ENCODE data around the gene NT5C1B.

NT5C1B gene

DNA sequence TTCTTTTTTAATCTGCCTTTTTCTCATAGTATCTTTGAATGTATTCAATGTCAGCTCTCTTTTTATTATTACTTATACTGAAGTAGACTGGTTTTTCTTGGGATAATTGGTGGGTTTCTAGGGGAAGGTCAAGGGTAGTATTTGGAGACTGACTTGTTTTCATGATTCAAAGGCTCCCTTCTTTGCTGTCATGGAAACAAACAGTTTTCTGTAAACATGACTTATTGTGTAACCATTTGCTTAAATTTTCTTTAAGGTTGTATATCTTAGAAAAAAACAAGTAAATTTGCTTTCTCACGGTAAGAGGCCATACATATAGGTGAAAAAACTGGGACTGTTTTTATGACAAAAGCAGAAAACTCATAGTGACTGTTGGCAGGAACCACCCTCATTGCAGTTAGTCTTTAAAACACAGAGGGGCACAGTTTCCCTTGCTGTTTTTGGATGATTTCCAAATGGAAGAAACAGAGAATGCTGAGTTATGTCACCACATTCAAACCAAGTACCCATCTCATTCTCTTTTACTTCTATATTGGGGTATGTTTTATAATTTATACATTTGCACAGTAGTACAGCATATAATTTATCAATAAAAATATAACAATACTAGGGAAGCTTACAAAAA lies 23.1 kb downstream of the NT5C1B start:
- Histone ChIP-seq H3K4me3 (ENCODE audit: low read length) (no peak overlapping the region), H3K9ac (ENCODE audit: low read depth, low read length) (no peak overlapping the region), H3K9me3 (ENCODE audit: insufficient read depth, low read depth, low read length) (no peaks in the 10 kb centered on the region), H3K27ac (ENCODE audit: low read length) (no peak overlapping the region), H3K4me1 (ENCODE audit: insufficient read depth, low read length) (peaks cover 4% of the 10 kb centered on the region; the same call in 1 of the 2 replicates), H3K36me3 (ENCODE audit: insufficient read depth, low read depth, low read length) (no peaks in the 10 kb centered on the region), H3K27me3 (ENCODE audit: insufficient read depth, low read length) (no peaks in the 10 kb centered on the region)

DNA sequence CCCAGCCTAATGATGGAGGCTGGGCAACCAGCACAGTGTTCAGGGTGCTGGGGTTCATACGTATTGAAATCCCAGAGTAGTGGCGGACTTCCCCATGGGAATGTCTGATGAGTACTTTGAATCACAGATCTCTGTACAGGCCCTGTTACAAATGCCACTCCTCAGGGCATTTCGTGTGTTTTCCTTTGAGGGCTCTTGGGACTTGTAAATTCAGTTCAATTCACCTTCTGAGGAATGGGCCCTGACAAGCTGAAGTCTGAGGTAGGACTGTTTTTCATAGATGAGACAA lies 28.6 kb downstream of the NT5C1B start:
- Histone ChIP-seq H3K4me3 (ENCODE audit: low read length) (peak overlapping the region; percentile 93), H3K9ac (ENCODE audit: low read depth, low read length) (peak overlapping the region; percentile 69; the same call in 1 of the 2 replicates), H3K9me3 (ENCODE audit: insufficient read depth, low read depth, low read length) (no peaks in the 10 kb centered on the region), H3K27me3 (ENCODE audit: insufficient read depth, low read length) (no peaks in the 10 kb centered on the region), H3K27ac (ENCODE audit: low read length) (peak overlapping the region; percentile 13), H3K36me3 (ENCODE audit: insufficient read depth, low read depth, low read length) (peaks cover under 1% of the 10 kb centered on the region; the same call in 1 of the 2 replicates), H3K4me1 (ENCODE audit: insufficient read depth, low read length) (peaks cover 17% of the 10 kb centered on the region; the same call in 1 of the 2 replicates)

DNA sequence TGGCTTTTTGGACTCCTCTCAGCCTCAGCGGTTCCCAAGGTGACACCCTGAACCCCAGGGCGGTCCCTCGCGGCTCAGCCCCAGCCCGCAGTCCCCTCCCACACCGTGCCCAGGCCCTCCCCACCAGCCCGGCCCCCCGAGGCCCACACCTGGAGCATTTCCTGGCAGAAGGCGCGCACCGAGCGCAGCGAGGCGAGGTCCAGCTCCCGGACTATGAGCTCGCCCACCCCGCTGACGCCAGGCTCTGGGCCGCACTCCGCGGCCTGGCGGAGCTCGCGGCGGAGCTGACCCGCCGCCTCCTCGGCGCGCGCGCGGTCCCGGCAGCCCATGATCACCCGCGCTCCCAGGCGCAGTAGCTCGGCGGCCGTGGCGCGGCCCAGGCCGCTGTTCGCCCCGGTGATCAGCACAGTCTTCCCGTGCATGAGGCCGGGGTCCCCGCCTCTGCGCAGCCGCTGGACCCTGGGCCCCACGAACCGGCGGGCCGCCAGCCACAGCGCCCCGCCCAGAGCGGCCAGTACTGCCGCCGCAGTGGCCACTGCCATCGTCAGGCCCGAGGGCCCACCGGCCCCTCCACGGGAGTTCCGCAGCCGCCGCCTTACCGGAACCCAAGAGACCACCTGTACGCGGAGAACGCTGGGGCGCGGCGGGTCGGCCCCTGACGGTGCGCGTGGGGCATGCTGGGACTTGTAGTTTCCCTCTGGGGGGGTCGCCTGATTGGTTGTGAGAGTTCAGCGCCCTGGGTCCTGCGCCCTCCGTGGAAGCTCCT lies 29.2 kb downstream of the NT5C1B start, which contains the start of gene RDH14:
RDH14 (minus strand) TSS at position 623 of the 766 bp plus-strand sequence; CDS start at position 542, 81 bp downstream.
- H3K4me1 ChIP-seq (ENCODE audit: insufficient read depth, low read length), result peaks cover 17% of the 10 kb centered on the region; the same call in 1 of the 2 replicates
- peak within 1 kb of the TSS; percentile 13 for H3K27ac ChIP-seq (ENCODE audit: low read length)
- H3K9ac ChIP-seq (ENCODE audit: low read depth, low read length), result peak within 1 kb of the TSS; percentile 69
- peak within 1 kb of the TSS; percentile 93 for H3K4me3 ChIP-seq (ENCODE audit: low read length)
- H3K36me3 ChIP-seq (ENCODE audit: insufficient read depth, low read depth, low read length), result peaks cover 6% of the 10 kb centered on the region
- no peaks in the 10 kb centered on the region for H3K27me3 ChIP-seq (ENCODE audit: insufficient read depth, low read length)
- H3K9me3 ChIP-seq (ENCODE audit: insufficient read depth, low read depth, low read length), result no peaks in the 10 kb centered on the region

DNA sequence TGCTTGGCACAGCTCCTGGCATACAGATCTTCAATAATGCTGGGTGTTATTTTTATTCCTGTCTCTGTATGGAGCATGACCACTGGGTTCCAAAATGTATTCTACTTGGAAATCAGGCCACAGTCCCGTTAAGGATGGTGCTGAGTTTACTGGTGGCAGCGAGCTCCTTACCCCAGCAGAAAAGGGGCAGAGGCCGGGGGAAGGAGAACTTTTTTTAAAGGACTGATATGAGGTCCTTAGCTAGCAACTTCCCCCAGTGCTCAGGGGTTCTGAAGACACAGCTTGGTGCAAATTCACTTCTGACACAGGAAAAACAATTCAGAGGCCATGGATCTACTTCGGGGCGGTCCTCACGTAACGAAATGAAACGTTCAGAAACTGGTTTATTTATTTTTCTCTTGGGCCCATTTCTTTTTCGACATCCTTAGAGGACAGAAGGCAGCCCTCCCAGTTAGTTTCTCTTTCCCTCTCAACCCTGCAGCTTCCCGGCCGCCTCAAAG lies 29.8 kb downstream of the NT5C1B start:
- H3K4me1 ChIP-seq (ENCODE audit: insufficient read depth, low read length), result peaks cover 17% of the 10 kb centered on the region; the same call in 1 of the 2 replicates
- H3K4me3 ChIP-seq (ENCODE audit: low read length), result peak overlapping the region; percentile 93
- peak overlapping the region; percentile 69 for H3K9ac ChIP-seq (ENCODE audit: low read depth, low read length)
- H3K36me3 ChIP-seq (ENCODE audit: insufficient read depth, low read depth, low read length), result peaks cover 11% of the 10 kb centered on the region
- no peaks in the 10 kb centered on the region for H3K27me3 ChIP-seq (ENCODE audit: insufficient read depth, low read length)
- H3K27ac ChIP-seq (ENCODE audit: low read length), result no peak overlapping the region
- H3K9me3 ChIP-seq (ENCODE audit: insufficient read depth, low read depth, low read length), result no peaks in the 10 kb centered on the region

DNA sequence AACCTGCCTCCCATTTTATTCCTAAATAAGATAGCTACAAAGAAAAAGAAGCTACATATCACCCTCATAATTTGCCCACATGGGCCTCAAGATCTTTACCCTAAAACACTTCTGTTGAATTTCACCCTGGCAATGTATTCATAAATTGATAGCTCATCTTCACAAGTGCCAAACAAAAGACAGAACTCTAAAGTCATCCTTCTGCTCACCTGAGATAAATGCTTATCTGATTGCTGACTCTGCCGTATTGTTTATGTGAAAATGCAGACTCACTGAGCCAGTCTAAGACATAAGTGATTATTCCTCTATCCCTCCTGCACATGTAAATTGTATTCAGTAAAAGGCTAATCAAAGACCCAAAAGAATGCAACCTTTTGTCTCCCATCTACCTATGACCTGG lies 30.9 kb downstream of the NT5C1B start:
- Histone ChIP-seq H3K4me3 (ENCODE audit: low read length) (peak overlapping the region; percentile 93), H3K9ac (ENCODE audit: low read depth, low read length) (peak overlapping the region; percentile 69; the same call in 1 of the 2 replicates), H3K27me3 (ENCODE audit: insufficient read depth, low read length) (no peaks in the 10 kb centered on the region), H3K4me1 (ENCODE audit: insufficient read depth, low read length) (peaks cover 17% of the 10 kb centered on the region; the same call in 1 of the 2 replicates), H3K27ac (ENCODE audit: low read length) (peak overlapping the region; percentile 63), H3K9me3 (ENCODE audit: insufficient read depth, low read depth, low read length) (no peaks in the 10 kb centered on the region), H3K36me3 (ENCODE audit: insufficient read depth, low read depth, low read length) (peaks cover 14% of the 10 kb centered on the region)

DNA sequence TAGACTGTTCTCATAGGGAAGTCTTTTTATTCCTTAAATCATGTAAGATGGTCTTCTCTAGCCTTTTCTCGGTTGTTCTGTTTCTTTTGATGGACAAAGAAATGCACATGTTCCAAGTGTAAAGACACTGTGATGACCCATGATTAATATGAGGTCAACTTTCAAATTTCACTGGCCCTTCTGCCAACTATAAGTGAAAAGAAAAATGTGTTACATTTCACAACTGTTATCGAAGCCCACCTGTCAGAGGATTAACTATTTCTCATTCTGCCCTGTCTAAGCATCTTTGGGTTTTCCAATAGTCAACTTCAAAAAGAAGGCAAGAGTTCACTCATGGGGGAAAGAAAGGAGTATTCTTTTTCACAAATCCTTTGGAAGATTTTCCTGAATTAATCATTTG lies 32.2 kb downstream of the NT5C1B start:
- Histone ChIP-seq H3K9ac (ENCODE audit: low read depth, low read length) (no peak overlapping the region), H3K9me3 (ENCODE audit: insufficient read depth, low read depth, low read length) (no peaks in the 10 kb centered on the region), H3K27ac (ENCODE audit: low read length) (no peak overlapping the region), H3K36me3 (ENCODE audit: insufficient read depth, low read depth, low read length) (peaks cover 14% of the 10 kb centered on the region), H3K4me3 (ENCODE audit: low read length) (no peak overlapping the region), H3K4me1 (ENCODE audit: insufficient read depth, low read length) (peaks cover 17% of the 10 kb centered on the region; the same call in 1 of the 2 replicates), H3K27me3 (ENCODE audit: insufficient read depth, low read length) (no peaks in the 10 kb centered on the region)

DNA sequence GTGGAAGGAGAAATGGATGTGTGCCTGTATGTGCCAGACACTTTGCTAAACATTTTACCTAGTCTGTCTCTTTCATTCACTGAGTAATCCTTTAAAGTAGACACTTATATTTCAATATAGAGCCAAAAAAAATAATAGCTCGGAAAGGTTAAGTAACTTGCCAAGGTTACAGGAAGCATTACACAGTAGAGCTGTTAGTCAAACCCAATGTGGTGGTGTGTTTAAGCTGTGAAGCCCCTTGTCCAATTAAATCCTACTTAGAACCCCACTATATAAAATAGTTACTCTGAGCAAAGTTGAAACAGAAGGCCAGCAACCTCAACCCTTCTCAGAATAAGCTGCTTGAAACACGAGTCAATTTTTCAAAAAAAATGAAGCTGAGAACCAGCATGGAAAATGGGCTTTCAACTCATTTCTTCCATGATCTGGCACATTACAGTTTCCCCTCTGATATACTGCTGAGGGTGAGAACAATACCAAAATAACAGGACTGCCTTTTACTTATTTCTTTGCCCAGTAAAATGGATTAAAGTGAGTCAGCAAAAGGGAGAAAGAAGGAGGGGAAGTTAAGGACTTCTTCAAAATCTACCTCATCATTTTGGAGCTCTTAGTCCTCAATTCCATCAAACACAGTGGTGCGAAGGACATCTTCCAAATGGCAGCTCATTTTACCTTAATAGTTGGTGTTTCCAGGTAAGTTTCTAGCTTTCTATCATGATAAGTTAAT lies 36.9 kb downstream of the NT5C1B start:
- peaks cover 14% of the 10 kb centered on the region for H3K36me3 ChIP-seq (ENCODE audit: insufficient read depth, low read depth, low read length)
- no peaks in the 10 kb centered on the region for H3K9me3 ChIP-seq (ENCODE audit: insufficient read depth, low read depth, low read length)
- 0 out of 2 replicates have a peak, but pooled peaks cover under 1% of the 10 kb centered on the region for H3K4me1 ChIP-seq (ENCODE audit: insufficient read depth, low read length)
- H3K9ac ChIP-seq (ENCODE audit: low read depth, low read length), result no peak overlapping the region
- no peaks in the 10 kb centered on the region for H3K27me3 ChIP-seq (ENCODE audit: insufficient read depth, low read length)
- H3K4me3 ChIP-seq (ENCODE audit: low read length), result no peak overlapping the region
- H3K27ac ChIP-seq (ENCODE audit: low read length), result no peak overlapping the region

DNA sequence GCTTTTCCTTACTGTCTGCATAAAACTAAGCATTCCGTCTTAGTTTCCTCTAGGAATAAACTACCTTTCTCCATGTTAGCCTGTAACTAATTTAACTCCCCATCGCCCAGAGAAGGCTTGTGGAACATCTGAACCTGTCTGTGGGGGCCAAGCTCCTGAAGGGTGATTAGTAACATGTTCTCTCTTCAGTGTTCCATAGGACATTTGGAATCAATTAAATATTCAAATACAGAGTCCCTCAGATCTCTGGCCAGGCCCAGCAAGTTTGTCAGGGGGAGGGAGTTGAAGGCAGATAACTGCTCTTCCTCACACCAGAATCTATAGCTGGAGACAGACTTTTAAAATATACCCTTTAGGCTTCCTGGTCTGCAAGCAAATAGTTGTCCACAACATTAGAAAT lies 37.7 kb downstream of the NT5C1B start:
- Histone ChIP-seq H3K4me3 (ENCODE audit: low read length) (no peak overlapping the region), H3K9me3 (ENCODE audit: insufficient read depth, low read depth, low read length) (no peaks in the 10 kb centered on the region), H3K27me3 (ENCODE audit: insufficient read depth, low read length) (no peaks in the 10 kb centered on the region), H3K27ac (ENCODE audit: low read length) (no peak overlapping the region), H3K36me3 (ENCODE audit: insufficient read depth, low read depth, low read length) (peaks cover 14% of the 10 kb centered on the region), H3K4me1 (ENCODE audit: insufficient read depth, low read length) (peaks cover 5% of the 10 kb centered on the region; the same call in 1 of the 2 replicates), H3K9ac (ENCODE audit: low read depth, low read length) (no peak overlapping the region)

DNA sequence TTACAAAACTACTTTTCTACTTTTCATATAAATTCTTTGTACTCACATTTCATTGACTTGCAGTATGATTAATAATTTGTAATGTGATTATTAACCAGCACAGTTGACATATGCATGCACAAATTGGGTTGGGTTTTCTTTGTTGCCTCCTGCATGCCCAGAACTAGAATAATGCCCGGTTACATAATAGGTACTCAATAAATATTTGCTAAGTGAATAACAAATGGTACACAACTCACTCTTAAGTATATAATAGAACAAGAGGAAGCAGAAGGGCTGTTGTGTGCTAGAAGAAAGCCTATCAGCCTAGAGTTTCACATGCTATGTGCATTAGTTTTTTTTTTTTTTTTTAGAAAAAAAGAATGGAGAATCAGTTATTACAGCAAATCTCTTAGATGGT lies 38.2 kb downstream of the NT5C1B start:
- H3K27me3 ChIP-seq (ENCODE audit: insufficient read depth, low read length), result no peaks in the 10 kb centered on the region
- H3K36me3 ChIP-seq (ENCODE audit: insufficient read depth, low read depth, low read length), result peaks cover 14% of the 10 kb centered on the region
- H3K4me1 ChIP-seq (ENCODE audit: insufficient read depth, low read length), result peaks cover 8% of the 10 kb centered on the region; the same call in 1 of the 2 replicates
- H3K9me3 ChIP-seq (ENCODE audit: insufficient read depth, low read depth, low read length), result no peaks in the 10 kb centered on the region
- no peak overlapping the region for H3K4me3 ChIP-seq (ENCODE audit: low read length)
- H3K27ac ChIP-seq (ENCODE audit: low read length), result no peak overlapping the region
- no peak overlapping the region for H3K9ac ChIP-seq (ENCODE audit: low read depth, low read length)

DNA sequence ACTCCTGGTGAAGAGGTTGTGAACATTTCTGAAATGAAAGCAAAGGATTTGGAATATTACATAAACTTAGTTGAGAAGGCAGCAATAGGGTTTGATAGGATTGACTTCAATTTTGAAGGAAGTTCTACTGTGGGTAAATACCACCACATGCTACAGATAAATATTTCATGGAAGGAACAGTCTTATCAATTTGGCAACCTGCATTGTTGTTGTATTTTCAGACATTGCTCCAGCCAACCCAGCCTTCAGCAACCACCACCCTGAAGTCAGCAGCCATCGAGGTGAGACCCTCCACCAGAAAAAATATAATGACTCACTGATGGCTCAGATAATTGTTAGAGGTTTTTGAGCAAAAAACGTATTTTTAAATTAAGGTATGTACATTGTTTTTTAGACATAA lies 38.9 kb downstream of the NT5C1B start:
- peaks cover 8% of the 10 kb centered on the region; the same call in 1 of the 2 replicates for H3K4me1 ChIP-seq (ENCODE audit: insufficient read depth, low read length)
- H3K4me3 ChIP-seq (ENCODE audit: low read length), result no peak overlapping the region
- H3K36me3 ChIP-seq (ENCODE audit: insufficient read depth, low read depth, low read length), result peaks cover 11% of the 10 kb centered on the region
- H3K27ac ChIP-seq (ENCODE audit: low read length), result no peak overlapping the region
- no peaks in the 10 kb centered on the region for H3K27me3 ChIP-seq (ENCODE audit: insufficient read depth, low read length)
- no peaks in the 10 kb centered on the region for H3K9me3 ChIP-seq (ENCODE audit: insufficient read depth, low read depth, low read length)
- no peak overlapping the region for H3K9ac ChIP-seq (ENCODE audit: low read depth, low read length)

DNA sequence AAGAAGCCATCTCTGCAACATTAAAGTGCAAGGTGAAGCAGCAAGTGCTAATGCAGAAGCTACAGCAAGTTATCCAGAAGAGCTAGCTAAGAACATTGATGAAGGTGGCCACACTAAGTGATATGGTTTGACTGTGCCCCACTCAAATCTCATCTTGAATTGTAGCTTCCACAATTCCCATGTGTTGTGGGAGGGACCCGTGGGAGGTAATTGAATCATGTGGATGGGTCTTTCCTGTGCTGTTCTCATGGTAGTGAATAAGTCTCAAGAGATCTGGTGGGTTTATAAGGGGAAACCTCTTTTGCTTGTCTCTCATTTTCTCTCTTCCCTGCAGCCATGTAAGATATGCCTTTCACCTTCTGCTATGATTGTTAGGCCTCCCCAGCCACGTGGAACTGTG lies 40.3 kb downstream of the NT5C1B start:
- no peak overlapping the region for H3K4me3 ChIP-seq (ENCODE audit: low read length)
- H3K4me1 ChIP-seq (ENCODE audit: insufficient read depth, low read length), result peaks cover 8% of the 10 kb centered on the region; the same call in 1 of the 2 replicates
- no peaks in the 10 kb centered on the region; the same call in 1 of the 2 replicates for H3K36me3 ChIP-seq (ENCODE audit: insufficient read depth, low read depth, low read length)
- no peaks in the 10 kb centered on the region for H3K27me3 ChIP-seq (ENCODE audit: insufficient read depth, low read length)
- no peak overlapping the region for H3K27ac ChIP-seq (ENCODE audit: low read length)
- H3K9ac ChIP-seq (ENCODE audit: low read depth, low read length), result no peak overlapping the region
- no peaks in the 10 kb centered on the region for H3K9me3 ChIP-seq (ENCODE audit: insufficient read depth, low read depth, low read length)
